SK-N-SH (cell line): ENCODE measurements around the gene TRAPPC12. TPM values are rescaled to one million over a fixed set of nuclear protein-coding genes. Genes with fewer than 3 reads are reported as not detected.

Experiments used
- CTCF ChIA-PET: fragments of 300-600, 350-600 bp; formaldehyde crosslinking; extraction: SDS; loops from one replicate; lab custom pipeline; 2021; lab: Yijun Ruan, JAX
- POLR2A ChIA-PET: fragments of 350-600 bp; sonication (Branson Sonifier 250); formaldehyde crosslinking; extraction: SDS; loops from one replicate; lab custom pipeline; 2020; ENCODE audit warnings: antibody characterized with exemption, inconsistent platforms; lab: Yijun Ruan, JAX
- DNase-seq: peaks from one replicate; pipeline ENCODE4 v3.0.0; 2012
- H2AFZ ChIP-seq: fragments of 200-600 bp; sonication (generic); 2 replicates; pipeline ENCODE4 v1.8.1; 2016; ENCODE audit warnings: antibody characterized with exemption, mild to moderate bottlenecking, low read depth
- H3F3A ChIP-seq: fragments of 200-600 bp; sonication (generic); replicated peaks from 2 replicates; pipeline ENCODE3; 2016; ENCODE audit warnings: antibody characterized with exemption, mild to moderate bottlenecking; ENCODE audit not compliant: insufficient read depth
- H3K27ac ChIP-seq, 2 experiments: fragments of 200-500 bp in 1 of 2; fragments of 200-600 bp in 1 of 2; sonication (Bioruptor generic) in 1 of 2; sonication (generic), shearing (Covaris generic) in 1 of 2; 2 replicates each; pipeline versions ENCODE4 v1.5.1 to v1.6.1; 2014 to 2016; ENCODE audit warnings: low read depth in 2 of 2, inconsistent platforms in 1 of 2, low read length in 1 of 2, mild to moderate bottlenecking in 1 of 2, mixed read lengths in 1 of 2
- H3K27me3 ChIP-seq: fragments of 200-600 bp; sonication (generic), shearing (Covaris generic); 2 replicates; pipeline ENCODE4 v1.6.1; 2016; ENCODE audit warnings: mixed run types; ENCODE audit not compliant: insufficient read depth
- H3K36me3 ChIP-seq, 2 experiments: fragments of 200-500 bp in 1 of 2; fragments of 200-600 bp in 1 of 2; sonication (Bioruptor generic) in 1 of 2; sonication (generic) in 1 of 2; replicated peaks in 1 of 2; 2 replicates each; pipeline versions ENCODE3 to v1.5.1; 2014 to 2016; ENCODE audit warnings: low read length in 1 of 2, mild to moderate bottlenecking in 1 of 2; ENCODE audit not compliant: insufficient read depth in 2 of 2, control insufficient read depth in 1 of 2
- H3K4me1 ChIP-seq, 2 experiments: fragments of 200-500 bp in 1 of 2; fragments of 200-600 bp in 1 of 2; sonication (Bioruptor generic) in 1 of 2; sonication (generic), shearing (Covaris generic) in 1 of 2; 2 replicates each; pipeline versions ENCODE4 v1.5.1 to v1.6.1; 2014 to 2016; ENCODE audit warnings: low read depth in 1 of 2, low read length in 1 of 2, mixed run types in 1 of 2; ENCODE audit not compliant: insufficient read depth in 2 of 2, control insufficient read depth in 1 of 2
- H3K4me2 ChIP-seq: fragments of 200-600 bp; sonication (generic), shearing (Covaris generic); 2 replicates; pipeline ENCODE4 v1.6.1; 2017; ENCODE audit warnings: mixed run types
- H3K4me3 ChIP-seq, 2 experiments: fragments of 200-500 bp in 1 of 2; fragments of 200-600 bp in 1 of 2; sonication (Bioruptor generic) in 1 of 2; sonication (generic), shearing (Covaris generic) in 1 of 2; 2 replicates each; pipeline versions ENCODE4 v1.5.1 to v1.8.1; 2014 to 2016; ENCODE audit warnings: low read depth in 2 of 2, inconsistent platforms in 1 of 2, low read length in 1 of 2, mild to moderate bottlenecking in 1 of 2, mixed read lengths in 1 of 2, moderate library complexity in 1 of 2
- H3K79me2 ChIP-seq: fragments of 200-600 bp; sonication (generic); 2 replicates; pipeline ENCODE4 v1.8.1; 2017; ENCODE audit warnings: mild to moderate bottlenecking; ENCODE audit not compliant: insufficient read depth
- H3K9ac ChIP-seq: fragments of 200-600 bp; sonication (generic); 2 replicates; pipeline ENCODE4 v1.6.1; 2017; ENCODE audit warnings: mixed run types
- H3K9me2 ChIP-seq: fragments of 200-600 bp; sonication (generic); 2 replicates; pipeline ENCODE4 v1.6.1; 2017; ENCODE audit warnings: mixed run types
- H3K9me3 ChIP-seq: fragments of 200-600 bp; sonication (generic); 2 replicates; pipeline ENCODE4 v1.6.1; 2017; ENCODE audit warnings: mixed run types, mild to moderate bottlenecking, moderate library complexity
- H4K20me1 ChIP-seq: fragments of 200-600 bp; sonication (generic); 2 replicates; pipeline ENCODE4 v1.6.1; 2017; ENCODE audit warnings: mild to moderate bottlenecking, mixed run types; ENCODE audit not compliant: insufficient read depth
- EP300 ChIP-seq, 2 experiments: IDR thresholded peaks; 2 replicates each; pipeline versions ENCODE4 v1.4.0 to v1.6.1; 2012; ENCODE audit warnings: borderline replicate concordance in 1 of 2, low read depth in 1 of 2, low read length in 1 of 2
- EZH2phosphoT487 ChIP-seq: fragments of 200-600 bp; sonication (generic); IDR thresholded peaks from 2 replicates; pipeline ENCODE4 v1.6.1; 2017; ENCODE audit warnings: low read depth, mixed run types, mild to moderate bottlenecking, antibody characterized with exemption, moderate library complexity, borderline replicate concordance
- FOXJ3 ChIP-seq: sonication (generic); formaldehyde crosslinking; IDR thresholded peaks from 2 replicates; pipeline ENCODE4 v1.5.1; 2020; ENCODE audit warnings: mild to moderate bottlenecking, missing genetic modification reagents
- JUND ChIP-seq: IDR thresholded peaks from 2 replicates; pipeline ENCODE4 v1.4.0; 2012
- MXI1 ChIP-seq: IDR thresholded peaks from 2 replicates; pipeline ENCODE4 v1.6.1; 2012; ENCODE audit warnings: mild to moderate bottlenecking, low read depth, low read length, improper control_type of control experiment
- NFIC ChIP-seq: IDR thresholded peaks from 2 replicates; pipeline ENCODE4 v1.4.0; 2012; ENCODE audit warnings: borderline replicate concordance
- POLR2AphosphoS5 ChIP-seq: IDR thresholded peaks from 2 replicates; pipeline ENCODE4 v1.6.1; 2012; ENCODE audit warnings: low read depth, low read length
- SIN3A ChIP-seq: IDR thresholded peaks from 2 replicates; pipeline ENCODE4 v1.6.1; 2012; ENCODE audit warnings: low read depth, mild to moderate bottlenecking, low read length, moderate library complexity, borderline replicate concordance
- SMC3 ChIP-seq: IDR thresholded peaks from 2 replicates; pipeline ENCODE4 v1.6.1; 2012; ENCODE audit warnings: low read depth, low read length, improper control_type of control experiment
- TAF1 ChIP-seq: IDR thresholded peaks from 2 replicates; pipeline ENCODE4 v1.6.1; 2012; ENCODE audit warnings: low read depth, mild to moderate bottlenecking, low read length, moderate library complexity, borderline replicate concordance
- WGBS: methylation state at CpG from one replicate; pipeline ENCODE4 v1.1.6; 2017; ENCODE audit warnings: low lambda C conversion rate; 5-methylcytosine and 5-hydroxymethylcytosine counted together
- polyA plus RNA-seq, 3 experiments: library from polyadenylated mRNA; depleted of rRNA; stranded (reverse); fragments of >200 nt; gene quantifications; 2 replicates each; pipeline ENCODE4 v1.2.3, GENCODE V29; 2012
- TF ChIP-seq, protein P1 (sequence below): fragments of 150-350 bp; IDR thresholded peaks from 2 replicates; pipeline ENCODE4 v1.6.1; 2016; ENCODE audit warnings: mild to moderate bottlenecking, low read depth, low read length
- TF ChIP-seq, protein P2 (sequence below): IDR thresholded peaks from 2 replicates; pipeline ENCODE4 v1.4.0; 2012; ENCODE audit warnings: low read depth, borderline replicate concordance
- TF ChIP-seq, protein P3 (sequence below): IDR thresholded peaks from 2 replicates; pipeline ENCODE4; 2012
- TF ChIP-seq, protein P4 (sequence below): IDR thresholded peaks from 2 replicates; pipeline ENCODE4 v1.6.1; 2012; ENCODE audit warnings: mild to moderate bottlenecking, low read depth, low read length, moderate library complexity
- TF ChIP-seq, protein P5 (sequence below): IDR thresholded peaks from 2 replicates; pipeline ENCODE4 v1.4.0; 2012; ENCODE audit warnings: low read depth, borderline replicate concordance
- TF ChIP-seq, protein P6 (sequence below): IDR thresholded peaks from 2 replicates; pipeline ENCODE4 v1.4.0; 2012; ENCODE audit warnings: low read depth

Gene TRAPPC12
- polyA plus RNA-seq, 1 of the 3 experiments (the other 2 are of a cell fraction), result 83.3 TPM

DNA sequence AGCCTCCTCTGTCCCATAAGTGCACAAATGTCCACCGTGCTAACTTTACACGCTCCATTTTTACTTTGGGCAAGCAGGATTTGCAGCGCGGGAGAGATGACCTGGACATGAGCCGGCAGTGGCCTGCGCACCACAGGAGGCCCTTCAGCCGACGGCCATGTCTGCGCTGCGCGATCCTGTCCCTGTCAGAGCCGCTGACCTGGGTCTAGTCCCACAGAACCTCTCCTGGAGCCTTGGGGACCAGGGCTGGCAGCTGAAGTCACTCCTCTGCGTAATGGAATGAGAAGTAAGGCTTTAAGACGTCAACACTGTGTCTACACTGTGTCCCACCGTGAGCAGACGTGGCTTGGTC lies 110.2 kb downstream of the TRAPPC12 start:
- no peak overlapping the region for H3K4me3 ChIP-seq
- 95% methylated on average over 15 of the region's 16 CpGs for WGBS
- H3K9ac ChIP-seq, result no peak overlapping the region
- no peaks in the 10 kb centered on the region for H3K79me2 ChIP-seq
- DNase-seq, result peak; percentile 25
- H3F3A ChIP-seq, result peaks cover 4% of the 10 kb centered on the region
- CTCF ChIA-PET, result interaction anchor here (0.8 to 1.4 kb wide), 2 partner anchors 11 to 27 kb away, joined by 3 read pairs; no protein-coding TSS in a partner anchor
- H3K4me1 ChIP-seq, result peaks cover 0 to 9% of the 10 kb centered on the region in 2 experiments; a peak in 1 of 4 replicates
- no peaks in the 10 kb centered on the region for H3K36me3 ChIP-seq
- no peak overlapping the region for H3K27ac ChIP-seq
- no peak overlapping the region for H3K4me2 ChIP-seq
- no peak overlapping the region for H2AFZ ChIP-seq
- TF ChIP-seq FOXJ3 (CRISPR knock-in tag) (no peak), SMC3 (no peak), SIN3A (no peak), MXI1 (no peak), POLR2AphosphoS5 (no peak), NFIC (no peak), EZH2phosphoT487 (no peak), EP300 (IDR thresholded peaks at IDR 0.05; ENCODE audit: borderline replicate concordance in 1 of 2, low read depth in 1 of 2, low read length in 1 of 2) (no peak), TAF1 (no peak), JUND (no peak)
- TF ChIP-seq, protein P1, sequence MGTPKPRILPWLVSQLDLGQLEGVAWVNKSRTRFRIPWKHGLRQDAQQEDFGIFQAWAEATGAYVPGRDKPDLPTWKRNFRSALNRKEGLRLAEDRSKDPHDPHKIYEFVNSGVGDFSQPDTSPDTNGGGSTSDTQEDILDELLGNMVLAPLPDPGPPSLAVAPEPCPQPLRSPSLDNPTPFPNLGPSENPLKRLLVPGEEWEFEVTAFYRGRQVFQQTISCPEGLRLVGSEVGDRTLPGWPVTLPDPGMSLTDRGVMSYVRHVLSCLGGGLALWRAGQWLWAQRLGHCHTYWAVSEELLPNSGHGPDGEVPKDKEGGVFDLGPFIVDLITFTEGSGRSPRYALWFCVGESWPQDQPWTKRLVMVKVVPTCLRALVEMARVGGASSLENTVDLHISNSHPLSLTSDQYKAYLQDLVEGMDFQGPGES, result no peak
- TF ChIP-seq, protein P2, sequence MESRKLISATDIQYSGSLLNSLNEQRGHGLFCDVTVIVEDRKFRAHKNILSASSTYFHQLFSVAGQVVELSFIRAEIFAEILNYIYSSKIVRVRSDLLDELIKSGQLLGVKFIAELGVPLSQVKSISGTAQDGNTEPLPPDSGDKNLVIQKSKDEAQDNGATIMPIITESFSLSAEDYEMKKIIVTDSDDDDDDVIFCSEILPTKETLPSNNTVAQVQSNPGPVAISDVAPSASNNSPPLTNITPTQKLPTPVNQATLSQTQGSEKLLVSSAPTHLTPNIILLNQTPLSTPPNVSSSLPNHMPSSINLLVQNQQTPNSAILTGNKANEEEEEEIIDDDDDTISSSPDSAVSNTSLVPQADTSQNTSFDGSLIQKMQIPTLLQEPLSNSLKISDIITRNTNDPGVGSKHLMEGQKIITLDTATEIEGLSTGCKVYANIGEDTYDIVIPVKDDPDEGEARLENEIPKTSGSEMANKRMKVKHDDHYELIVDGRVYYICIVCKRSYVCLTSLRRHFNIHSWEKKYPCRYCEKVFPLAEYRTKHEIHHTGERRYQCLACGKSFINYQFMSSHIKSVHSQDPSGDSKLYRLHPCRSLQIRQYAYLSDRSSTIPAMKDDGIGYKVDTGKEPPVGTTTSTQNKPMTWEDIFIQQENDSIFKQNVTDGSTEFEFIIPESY, result no peak
- TF ChIP-seq, protein P3, sequence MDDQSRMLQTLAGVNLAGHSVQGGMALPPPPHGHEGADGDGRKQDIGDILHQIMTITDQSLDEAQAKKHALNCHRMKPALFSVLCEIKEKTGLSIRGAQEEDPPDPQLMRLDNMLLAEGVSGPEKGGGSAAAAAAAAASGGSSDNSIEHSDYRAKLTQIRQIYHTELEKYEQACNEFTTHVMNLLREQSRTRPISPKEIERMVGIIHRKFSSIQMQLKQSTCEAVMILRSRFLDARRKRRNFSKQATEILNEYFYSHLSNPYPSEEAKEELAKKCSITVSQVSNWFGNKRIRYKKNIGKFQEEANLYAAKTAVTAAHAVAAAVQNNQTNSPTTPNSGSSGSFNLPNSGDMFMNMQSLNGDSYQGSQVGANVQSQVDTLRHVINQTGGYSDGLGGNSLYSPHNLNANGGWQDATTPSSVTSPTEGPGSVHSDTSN, result no peak
- TF ChIP-seq, protein P4, sequence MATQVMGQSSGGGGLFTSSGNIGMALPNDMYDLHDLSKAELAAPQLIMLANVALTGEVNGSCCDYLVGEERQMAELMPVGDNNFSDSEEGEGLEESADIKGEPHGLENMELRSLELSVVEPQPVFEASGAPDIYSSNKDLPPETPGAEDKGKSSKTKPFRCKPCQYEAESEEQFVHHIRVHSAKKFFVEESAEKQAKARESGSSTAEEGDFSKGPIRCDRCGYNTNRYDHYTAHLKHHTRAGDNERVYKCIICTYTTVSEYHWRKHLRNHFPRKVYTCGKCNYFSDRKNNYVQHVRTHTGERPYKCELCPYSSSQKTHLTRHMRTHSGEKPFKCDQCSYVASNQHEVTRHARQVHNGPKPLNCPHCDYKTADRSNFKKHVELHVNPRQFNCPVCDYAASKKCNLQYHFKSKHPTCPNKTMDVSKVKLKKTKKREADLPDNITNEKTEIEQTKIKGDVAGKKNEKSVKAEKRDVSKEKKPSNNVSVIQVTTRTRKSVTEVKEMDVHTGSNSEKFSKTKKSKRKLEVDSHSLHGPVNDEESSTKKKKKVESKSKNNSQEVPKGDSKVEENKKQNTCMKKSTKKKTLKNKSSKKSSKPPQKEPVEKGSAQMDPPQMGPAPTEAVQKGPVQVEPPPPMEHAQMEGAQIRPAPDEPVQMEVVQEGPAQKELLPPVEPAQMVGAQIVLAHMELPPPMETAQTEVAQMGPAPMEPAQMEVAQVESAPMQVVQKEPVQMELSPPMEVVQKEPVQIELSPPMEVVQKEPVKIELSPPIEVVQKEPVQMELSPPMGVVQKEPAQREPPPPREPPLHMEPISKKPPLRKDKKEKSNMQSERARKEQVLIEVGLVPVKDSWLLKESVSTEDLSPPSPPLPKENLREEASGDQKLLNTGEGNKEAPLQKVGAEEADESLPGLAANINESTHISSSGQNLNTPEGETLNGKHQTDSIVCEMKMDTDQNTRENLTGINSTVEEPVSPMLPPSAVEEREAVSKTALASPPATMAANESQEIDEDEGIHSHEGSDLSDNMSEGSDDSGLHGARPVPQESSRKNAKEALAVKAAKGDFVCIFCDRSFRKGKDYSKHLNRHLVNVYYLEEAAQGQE, result no peak
- TF ChIP-seq, protein P5, sequence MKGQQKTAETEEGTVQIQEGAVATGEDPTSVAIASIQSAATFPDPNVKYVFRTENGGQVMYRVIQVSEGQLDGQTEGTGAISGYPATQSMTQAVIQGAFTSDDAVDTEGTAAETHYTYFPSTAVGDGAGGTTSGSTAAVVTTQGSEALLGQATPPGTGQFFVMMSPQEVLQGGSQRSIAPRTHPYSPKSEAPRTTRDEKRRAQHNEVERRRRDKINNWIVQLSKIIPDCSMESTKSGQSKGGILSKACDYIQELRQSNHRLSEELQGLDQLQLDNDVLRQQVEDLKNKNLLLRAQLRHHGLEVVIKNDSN, result no peak
- TF ChIP-seq, protein P6, sequence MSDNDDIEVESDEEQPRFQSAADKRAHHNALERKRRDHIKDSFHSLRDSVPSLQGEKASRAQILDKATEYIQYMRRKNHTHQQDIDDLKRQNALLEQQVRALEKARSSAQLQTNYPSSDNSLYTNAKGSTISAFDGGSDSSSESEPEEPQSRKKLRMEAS, result no peak
- TF ChIP-seq, all 33 proteins: peak for 0
- POLR2A ChIA-PET, result no interaction called here
- H3K9me2 ChIP-seq, result no peaks in the 10 kb centered on the region
- H3K27me3 ChIP-seq, result no peaks in the 10 kb centered on the region
- H3K9me3 ChIP-seq, result no peaks in the 10 kb centered on the region
- no peaks in the 10 kb centered on the region for H4K20me1 ChIP-seq
